Right lobe of liver (tissue), 6 donors: ENCODE results near the gene LBHD1. TPM values are rescaled to one million over a fixed set of nuclear protein-coding genes. Genes with fewer than 3 reads are reported as not detected.
"Not testable (repeated sequence)": the region's sequence is repeated elsewhere in the genome, so short reads cannot be mapped to it uniquely, and the experiment has no call there.

Experiments used
- ATAC-seq, 4 donors: fragments of 200-7000 bp; cut with Tn5 transposase; one replicate each; pipeline ENCODE4 v1.9.1; 2020; ENCODE audit warnings: mild to moderate bottlenecking in 4 of 4, moderate library complexity in 4 of 4
- DNase-seq, 3 donors: peaks; one replicate each; pipeline ENCODE4 v3.0.0-alpha.2; 2020
- H3K27ac ChIP-seq, 3 donors: fragments of 200-600 bp; one replicate each; pipeline ENCODE4 v1.8.0; 2022
- H3K27me3 ChIP-seq, 2 donors: fragments of 200-600 bp; one replicate each; pipeline ENCODE4 v1.8.0; 2022
- H3K36me3 ChIP-seq, 4 donors: fragments of 200-600 bp; sonication (generic) in 1 of 4; one replicate each; pipeline versions ENCODE4 v1.5.1 to v1.8.0; 2017 to 2022; ENCODE audit warnings: control low read depth in 1 of 4
- H3K4me1 ChIP-seq, 4 donors: fragments of 200-600 bp; sonication (generic) in 1 of 4; one replicate each; pipeline versions ENCODE4 v1.5.1 to v1.8.0; 2017 to 2022; ENCODE audit warnings: control low read depth in 1 of 4
- H3K4me3 ChIP-seq, 3 donors: fragments of 200-600 bp; one replicate each; pipeline ENCODE4 v1.8.0; 2022
- H3K9me3 ChIP-seq, 4 donors: fragments of 200-600 bp; sonication (generic) in 1 of 4; one replicate each; pipeline versions ENCODE4 v1.5.1 to v1.8.0; 2017 to 2022; ENCODE audit warnings: control low read depth in 1 of 4
- CTCF ChIP-seq, 4 donors: fragments of 200-600 bp in 3 of 4; fragments of 450-650 bp in 1 of 4; IDR thresholded peaks; one replicate each; pipeline versions ENCODE4 v1.5.1 to v1.8.0; 2016 to 2022; ENCODE audit warnings: antibody characterized with exemption in 4 of 4, mild to moderate bottlenecking in 2 of 4
- POLR2A ChIP-seq: fragments of 450-650 bp; IDR thresholded peaks from one replicate; pipeline ENCODE4 v1.6.1; 2017; ENCODE audit warnings: antibody characterized with exemption, mild to moderate bottlenecking
- WGBS: methylation state at CpG from one replicate; pipeline ENCODE4 v1.1.6; 2018; ENCODE audit warnings: low coverage, low lambda C conversion rate; ENCODE audit not compliant: insufficient coverage; ENCODE audit errors: missing lambda C conversion rate; 5-methylcytosine and 5-hydroxymethylcytosine counted together
- intact Hi-C, 2 donors: fragments of 100-400 bp; cut with DNase I; formaldehyde crosslinking; loops; one replicate each; pipeline versions ENCODE4 v1.11.2 to v1.14.1; 2022
- total RNA-seq, 6 experiments: library from RNA; depleted of rRNA in 2 of 6; stranded (reverse); fragments of >200 nt in 2 of 6; fragmentation: NEBNext Ultra II Directional in 3 of 6; extraction: Animal tissue kit (Norgen Biotek cat#: 25700) in 3 of 6; gene quantifications; one replicate each; pipeline versions ENCODE4 v1.1.0 to v1.2.4, GENCODE V29; 2016 to 2023
- donor health status: DM: no; HTN: yes; CAD: no.
- donor health status: DM: no; HTN: no; CAD: no.
- donor health status: DM: no; HTN: no; CAD: no.
- donor health status: DM: no; HTN: yes; CAD: no.
- donor health status: DM: no; HTN: yes; CAD: no.

Gene LBHD1
- total RNA-seq, 6 experiments from 2014 or later = 2.7 to 6.5 (median 3.7) TPM

- ATAC-seq = peak in 1 of 4 donors; percentile 15
- Histone ChIP-seq H3K27me3 (no peaks in the 10 kb centered on the region), H3K36me3 (peaks cover 10 to 78% (median 42%) of the 10 kb centered on the region in 4 donors), H3K9me3 (no peaks in the 10 kb centered on the region), H3K4me3 (no peak overlapping the region), H3K27ac (no peak overlapping the region), H3K4me1 (no peaks in the 10 kb centered on the region)
- intact Hi-C loops = no loop called here
- TF ChIP-seq POLR2A = no peak
- TF ChIP-seq CTCF (IDR thresholded peaks at IDR 0.05) = no peak
- DNase-seq = no peak
- WGBS = 86% methylated on average over 3 of the region's 3 CpGs
Observed at GRCh38 chr11:62627713-62628112, 44.4 kb downstream of the LBHD1 start.

GRCh38 chr11:62622476-62623089, 49.5 kb downstream of the LBHD1 start:
- no peak for ATAC-seq
- DNase-seq = no peak
- Histone ChIP-seq H3K4me3 (peak overlapping the region in 2 of 3 donors; percentile 74 to 76), H3K36me3 (peaks cover 0 to 27% (median 13%) of the 10 kb centered on the region in 4 donors), H3K4me1 (peaks cover 0 to 8% (median 4%) of the 10 kb centered on the region in 4 donors), H3K9me3 (no peaks in the 10 kb centered on the region), H3K27ac (peak overlapping the region; percentile 60 to 76 (median 61)), H3K27me3 (no peaks in the 10 kb centered on the region)
- TF ChIP-seq CTCF (IDR thresholded peaks at IDR 0.05) (no peak), POLR2A (no peak)
- 71% methylated on average over 5 of the region's 7 CpGs for WGBS
- intact Hi-C loops = no loop called here

GRCh38 chr11:62621567-62622470, 50.2 kb downstream of the LBHD1 start, which contains the start of gene B3GAT3:
TSS of gene B3GAT3 (minus strand) at chr11:62621986. CDS start at chr11:62621947, 39 bp downstream.
- 1% methylated on average over 9 of the region's 77 CpGs for WGBS
- H3K9me3 ChIP-seq = no peaks in the 10 kb centered on the region
- DNase-seq (peak; percentile 99), ATAC-seq (peak; percentile 97 to 99 (median 98))
- peaks cover 0 to 8% (median 4%) of the 10 kb centered on the region in 4 donors for H3K4me1 ChIP-seq
- H3K27me3 ChIP-seq = no peaks in the 10 kb centered on the region
- intact Hi-C loops = no loop called here
- TF ChIP-seq POLR2A = peak; percentile 91
- TF ChIP-seq CTCF (IDR thresholded peaks at IDR 0.05) = peak in 1 of 4 donors; percentile 8
- H3K4me3 ChIP-seq = peak within 1 kb of the TSS; percentile 74 to 90 (median 76)
- H3K36me3 ChIP-seq = peaks cover 0 to 19% (median 9%) of the 10 kb centered on the region in 4 donors
- peak within 1 kb of the TSS; percentile 60 to 76 (median 61) for H3K27ac ChIP-seq

GRCh38 chr11:62621027-62621566, 51.0 kb downstream of the LBHD1 start:
- intact Hi-C loops = no loop called here
- H3K36me3 ChIP-seq = peaks cover 0 to 12% (median 3%) of the 10 kb centered on the region in 4 donors
- H3K4me3 ChIP-seq = peak overlapping the region; percentile 74 to 90 (median 76)
- WGBS = 13% methylated on average over 8 of the region's 8 CpGs
- H3K4me1 ChIP-seq = peaks cover 0 to 8% (median 4%) of the 10 kb centered on the region in 4 donors
- TF ChIP-seq CTCF (IDR thresholded peaks at IDR 0.05) = no peak
- no peak for TF ChIP-seq POLR2A
- no peaks in the 10 kb centered on the region for H3K27me3 ChIP-seq
- no peak for DNase-seq
- no peaks in the 10 kb centered on the region for H3K9me3 ChIP-seq
- no peak for ATAC-seq
- H3K27ac ChIP-seq = peak overlapping the region; percentile 54 to 76 (median 61)

- intact Hi-C loops = loop anchor here in 1 of 2 donors (10.0 kb wide), 1 partner anchor 58 kb away; the partner anchor contains the start of genes LBHD1, UBXN1 and UQCC3
- H3K27me3 ChIP-seq, H3K9me3 ChIP-seq, DNase-seq, H3K27ac ChIP-seq, H3K36me3 ChIP-seq, ATAC-seq, H3K4me3 ChIP-seq: not testable (repeated sequence)
- peaks cover 0 to 14% (median 4%) of the 10 kb centered on the region in 4 donors for H3K4me1 ChIP-seq
- 100% methylated on average over 4 of the region's 14 CpGs for WGBS
Observed at GRCh38 chr11:62616957-62617356, 55.1 kb downstream of the LBHD1 start.
